Gastroesophageal sphincter (tissue), 3 donors: ENCODE data around the gene PA2G4.
"Not testable (repeated sequence)": the region's sequence is repeated elsewhere in the genome, so short reads cannot be mapped to it uniquely, and the experiment has no call there.

ENCODE experiments used
- CTCF ChIP-seq, 4 experiments: fragments of 200-600 bp in 2 of 4; fragments of 450-650 bp in 2 of 4; sonication (generic) in 1 of 4; IDR thresholded peaks; one replicate each; pipeline ENCODE4 v1.5.1; 2017 to 2019; ENCODE audit warnings: antibody characterized with exemption in 4 of 4, mild to moderate bottlenecking in 2 of 4, moderate library complexity in 2 of 4
- EP300 ChIP-seq: sonication (generic); formaldehyde crosslinking; IDR thresholded peaks from one replicate; pipeline ENCODE4 v1.6.1; 2017; ENCODE audit warnings: antibody characterized with exemption, mild to moderate bottlenecking
- POLR2A ChIP-seq, 2 donors: fragments of 450-650 bp; IDR thresholded peaks; one replicate each; pipeline ENCODE4 v1.6.1; 2017; ENCODE audit warnings: antibody characterized with exemption in 2 of 2, mild to moderate bottlenecking in 2 of 2, moderate library complexity in 1 of 2
- POLR2AphosphoS5 ChIP-seq: sonication (generic); formaldehyde crosslinking; IDR thresholded peaks from one replicate; pipeline ENCODE4 v1.6.1; 2017; ENCODE audit warnings: antibody characterized with exemption

- TF ChIP-seq CTCF (IDR thresholded peaks at IDR 0.05); POLR2A (IDR thresholded peaks at IDR 0.05); POLR2AphosphoS5; EP300: not testable (repeated sequence)
Observed at GRCh38 chr12:56059964-56060363, 44.4 kb upstream of the PA2G4 start.
